GM19238 (cell line): ENCODE data around the gene ARHGAP6.

Source experiments
- DNase-seq: peaks from one replicate; pipeline ENCODE4 v3.0.0; 2011; ENCODE audit warnings: low spot score; ENCODE audit not compliant: insufficient read length

ARHGAP6 gene

GRCh38 chrX:11355259-11355909 is 310.3 kb downstream of the ARHGAP6 start:
- DNase-seq, result no peak

GRCh38 chrX:11352296-11352741 is 313.4 kb downstream of the ARHGAP6 start:
- DNase-seq, result no peak

- no peak for DNase-seq
Observed at GRCh38 chrX:11351375-11352295, 314.1 kb downstream of the ARHGAP6 start.

- DNase-seq, result no peak
Observed at GRCh38 chrX:11349661-11350337, 315.9 kb downstream of the ARHGAP6 start.

GRCh38 chrX:11349020-11349419 is 316.7 kb downstream of the ARHGAP6 start:
- DNase-seq, result no peak

GRCh38 chrX:11347300-11347699 is 318.4 kb downstream of the ARHGAP6 start:
- no peak for DNase-seq

- DNase-seq, result no peak
Observed at GRCh38 chrX:11346121-11346682, 319.5 kb downstream of the ARHGAP6 start.

- DNase-seq, result no peak
Observed at GRCh38 chrX:11342673-11343072, 323.0 kb downstream of the ARHGAP6 start.

GRCh38 chrX:11341274-11342201 is 324.2 kb downstream of the ARHGAP6 start:
- DNase-seq, result no peak

GRCh38 chrX:11337292-11338009 is 328.3 kb downstream of the ARHGAP6 start:
- no peak for DNase-seq

GRCh38 chrX:11336201-11336600 is 329.5 kb downstream of the ARHGAP6 start:
- DNase-seq, result no peak

GRCh38 chrX:11334165-11334564 is 331.6 kb downstream of the ARHGAP6 start:
- DNase-seq, result no peak

- DNase-seq, result no peak
Observed at GRCh38 chrX:11331788-11332187, 333.9 kb downstream of the ARHGAP6 start.

GRCh38 chrX:11329021-11329420 is 336.7 kb downstream of the ARHGAP6 start:
- DNase-seq, result no peak

GRCh38 chrX:11328134-11328533 is 337.6 kb downstream of the ARHGAP6 start:
- DNase-seq, result no peak

- DNase-seq, result no peak
Observed at GRCh38 chrX:11321986-11322385, 343.7 kb downstream of the ARHGAP6 start.

- no peak for DNase-seq
Observed at GRCh38 chrX:11319806-11320520, 345.8 kb downstream of the ARHGAP6 start.

GRCh38 chrX:11311706-11312105 is 354.0 kb downstream of the ARHGAP6 start:
- no peak for DNase-seq

- DNase-seq, result no peak
Observed at GRCh38 chrX:11309220-11309619, 356.5 kb downstream of the ARHGAP6 start.
